ENCODE results near the gene GPHA2.

DNA sequence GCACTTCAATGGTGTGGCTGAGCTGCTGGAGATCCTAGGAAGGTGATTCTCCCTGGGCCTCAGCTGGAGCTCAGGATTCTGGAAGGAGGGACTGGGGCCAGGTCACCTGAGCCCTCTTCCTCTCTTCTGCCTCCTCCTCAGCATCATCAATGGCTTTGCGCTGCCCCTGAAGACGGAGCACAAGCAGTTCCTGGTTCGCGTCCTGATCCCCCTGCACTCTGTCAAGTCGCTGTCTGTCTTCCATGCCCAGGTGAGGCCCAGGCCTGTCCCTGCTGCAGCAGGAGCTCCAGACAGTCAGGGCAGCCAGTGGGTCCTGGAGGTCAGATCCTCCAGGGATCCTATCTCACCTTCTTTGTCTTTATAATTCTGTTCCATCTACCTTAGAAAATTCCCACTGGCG lies 5.4 kb downstream of the GPHA2 start:
- TF ChIP-seq, protein P1, sequence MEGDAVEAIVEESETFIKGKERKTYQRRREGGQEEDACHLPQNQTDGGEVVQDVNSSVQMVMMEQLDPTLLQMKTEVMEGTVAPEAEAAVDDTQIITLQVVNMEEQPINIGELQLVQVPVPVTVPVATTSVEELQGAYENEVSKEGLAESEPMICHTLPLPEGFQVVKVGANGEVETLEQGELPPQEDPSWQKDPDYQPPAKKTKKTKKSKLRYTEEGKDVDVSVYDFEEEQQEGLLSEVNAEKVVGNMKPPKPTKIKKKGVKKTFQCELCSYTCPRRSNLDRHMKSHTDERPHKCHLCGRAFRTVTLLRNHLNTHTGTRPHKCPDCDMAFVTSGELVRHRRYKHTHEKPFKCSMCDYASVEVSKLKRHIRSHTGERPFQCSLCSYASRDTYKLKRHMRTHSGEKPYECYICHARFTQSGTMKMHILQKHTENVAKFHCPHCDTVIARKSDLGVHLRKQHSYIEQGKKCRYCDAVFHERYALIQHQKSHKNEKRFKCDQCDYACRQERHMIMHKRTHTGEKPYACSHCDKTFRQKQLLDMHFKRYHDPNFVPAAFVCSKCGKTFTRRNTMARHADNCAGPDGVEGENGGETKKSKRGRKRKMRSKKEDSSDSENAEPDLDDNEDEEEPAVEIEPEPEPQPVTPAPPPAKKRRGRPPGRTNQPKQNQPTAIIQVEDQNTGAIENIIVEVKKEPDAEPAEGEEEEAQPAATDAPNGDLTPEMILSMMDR (IDR thresholded peaks at IDR 0.05; ENCODE audit: poor library complexity) = no peak
- TF ChIP-seq EZH2 (IDR thresholded peaks at IDR 0.05; ENCODE audit: borderline replicate concordance) (no peak), EZH2phosphoT487 (IDR thresholded peaks at IDR 0.05; ENCODE audit: low read depth, severe bottlenecking, unreplicated experiment) (no peak)

All from hepatocyte (in vitro differentiated cells).